Nucleus accumbens (tissue), 56 donors: Measurements from ENCODE around the gene MYZAP.
"Not testable (repeated sequence)": the region's sequence is repeated elsewhere in the genome, so short reads cannot be mapped to it uniquely, and the experiment has no call there.

ENCODE experiments used
- DNase-seq, 56 donors: peaks; one replicate each; lab custom pipeline; 2025; lab: John Stamatoyannopoulos, UW

Gene MYZAP

GRCh38 chr15:57615951-57616496 is 24.3 kb downstream of the MYZAP start:
- DNase-seq: not testable (repeated sequence)

DNA sequence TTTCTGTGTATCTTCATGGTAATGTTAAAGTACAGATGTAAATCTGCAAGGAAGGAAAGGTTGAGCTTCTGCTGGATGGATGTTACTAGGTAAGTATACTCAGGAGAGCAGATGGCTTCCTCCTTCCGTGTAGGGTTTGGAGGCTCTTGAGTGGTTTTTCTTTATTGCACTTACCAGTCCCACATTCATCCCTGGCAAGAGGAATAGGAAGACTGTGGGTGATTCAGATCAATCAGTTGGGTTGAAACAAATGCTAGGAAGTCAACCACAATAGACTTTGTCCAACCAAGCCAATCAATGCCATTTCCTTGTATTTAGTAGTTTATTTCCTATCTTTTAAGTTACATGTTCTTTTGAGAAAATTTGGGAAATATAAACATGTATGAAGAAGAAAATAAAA is 26.6 kb downstream of the MYZAP start:
- DNase-seq: no peak

- no peak for DNase-seq
Measured at GRCh38 chr15:57619746-57620145, 28.0 kb downstream of the MYZAP start.

DNA sequence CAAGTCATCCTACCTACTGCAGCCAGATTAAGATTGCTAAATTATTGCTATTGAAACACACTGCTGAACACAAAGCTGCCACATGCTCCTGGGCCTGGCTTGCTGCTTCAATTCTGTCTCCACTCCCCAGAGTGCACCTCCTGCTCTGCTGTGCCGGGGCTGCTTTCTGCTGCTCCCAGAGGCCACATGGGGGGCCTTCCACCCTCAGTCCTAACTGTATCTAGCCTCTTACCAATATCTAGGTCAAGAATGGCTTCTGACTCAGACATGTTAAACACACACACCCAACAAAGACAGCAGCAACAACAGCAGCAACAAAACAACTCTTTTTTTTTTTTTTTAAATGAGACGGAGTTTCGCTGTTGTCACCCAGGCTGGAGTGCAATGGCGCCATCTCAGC is 33.0 kb downstream of the MYZAP start:
- DNase-seq: no peak

DNA sequence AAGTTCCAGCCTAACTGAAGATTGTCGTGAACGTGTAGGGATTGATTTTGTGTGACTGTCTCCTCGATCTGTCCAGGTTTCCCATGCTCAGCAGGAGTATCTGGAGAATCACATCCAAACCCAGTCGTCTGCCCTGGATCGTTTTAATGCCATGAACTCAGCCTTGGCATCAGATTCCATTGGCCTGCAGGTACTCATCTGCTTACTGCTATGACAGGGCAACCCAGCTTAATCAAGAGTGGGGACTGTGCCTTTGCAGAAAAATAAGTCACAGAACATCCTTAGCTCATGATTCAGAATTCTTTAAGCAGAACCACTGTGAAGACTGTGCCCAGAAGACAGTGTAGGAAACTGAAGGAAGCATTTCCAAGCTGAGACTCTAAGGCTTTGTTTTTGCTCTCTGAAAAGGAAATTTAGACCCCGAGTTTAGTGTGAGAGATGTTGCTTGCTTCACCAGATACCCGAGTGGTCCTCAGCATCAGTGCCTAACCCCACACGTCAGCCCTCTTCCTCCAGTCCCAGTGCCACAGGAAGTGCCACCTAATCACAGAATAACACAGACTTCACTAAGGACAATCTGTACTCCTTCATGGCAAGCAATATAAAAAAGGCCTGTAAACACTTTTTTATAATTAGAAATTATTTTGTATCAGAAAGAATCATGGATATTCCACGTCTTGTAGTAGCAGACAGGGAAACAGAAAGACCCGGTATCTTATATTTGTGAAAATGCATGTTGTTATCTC is 34.2 kb downstream of the MYZAP start:
- DNase-seq: no peak

- no peak for DNase-seq
Measured at GRCh38 chr15:57626713-57627440, 35.2 kb downstream of the MYZAP start.

GRCh38 chr15:57631386-57632110 is 39.8 kb downstream of the MYZAP start:
- no peak for DNase-seq

- no peak for DNase-seq
Measured at GRCh38 chr15:57634290-57634689, 42.6 kb downstream of the MYZAP start.

DNA sequence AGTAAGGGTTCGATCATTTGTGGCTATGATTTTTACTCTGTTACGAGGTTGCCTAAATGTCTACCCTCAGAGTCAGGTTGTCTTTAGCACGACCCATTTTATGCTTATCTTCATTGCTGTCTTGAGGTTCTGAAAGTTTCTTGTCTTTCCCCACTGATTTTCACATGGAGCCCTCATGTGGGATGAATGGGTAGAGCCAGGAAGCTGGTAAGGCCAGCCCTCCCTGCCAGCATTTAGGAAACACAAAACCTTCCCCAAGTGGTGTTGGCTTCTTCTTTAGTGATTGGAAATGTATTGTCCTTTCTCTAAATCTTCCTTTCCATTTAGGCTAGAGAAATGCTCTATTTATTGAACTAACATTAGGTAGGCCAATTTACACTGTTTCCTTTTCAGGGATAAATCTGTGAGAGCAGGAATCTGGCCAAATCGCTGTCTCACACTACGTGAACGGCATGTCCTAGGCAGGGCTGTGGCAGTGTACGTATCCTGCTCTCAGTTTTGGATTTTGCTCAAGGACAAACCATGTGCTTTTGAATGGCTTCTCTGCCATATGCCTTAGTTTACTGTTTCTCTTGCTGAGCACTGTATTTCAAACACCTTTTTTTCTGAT is 43.7 kb downstream of the MYZAP start:
- DNase-seq: peak in 3 of 56 donors; percentile 4 to 8 (median 4)

GRCh38 chr15:57637846-57638245 is 46.1 kb downstream of the MYZAP start:
- no peak for DNase-seq

DNA sequence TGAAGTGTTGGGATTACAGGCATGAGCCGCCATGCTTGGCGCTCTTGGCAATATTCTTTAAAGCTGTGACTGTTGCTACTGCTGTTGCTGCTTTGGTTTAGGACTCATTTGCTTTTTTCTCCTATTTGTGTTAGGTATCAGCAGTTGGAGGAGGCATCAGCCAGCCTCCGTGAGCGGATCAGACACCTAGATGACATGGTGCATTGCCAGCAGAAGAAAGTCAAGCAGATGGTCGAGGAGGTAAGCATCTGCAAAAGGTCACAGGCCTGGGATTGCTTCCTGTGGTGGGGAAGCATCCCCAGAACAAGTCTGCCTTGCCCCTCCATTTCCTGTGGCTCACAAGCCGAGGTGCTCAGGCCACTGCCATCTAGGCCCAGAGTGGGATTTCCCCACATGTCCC is 47.6 kb downstream of the MYZAP start:
- no peak for DNase-seq

- DNase-seq: peak in 19 of 56 donors; percentile 2 to 43 (median 13)
Measured at GRCh38 chr15:57640930-57641682, 49.4 kb downstream of the MYZAP start.

- DNase-seq: no peak
Measured at GRCh38 chr15:57643826-57644225, 52.1 kb downstream of the MYZAP start.

GRCh38 chr15:57646087-57646486 is 54.4 kb downstream of the MYZAP start:
- DNase-seq: no peak

GRCh38 chr15:57647071-57647790 is 55.5 kb downstream of the MYZAP start:
- DNase-seq: no peak

- no peak for DNase-seq
Measured at GRCh38 chr15:57647791-57648130, 56.1 kb downstream of the MYZAP start.

GRCh38 chr15:57649138-57649537 is 57.4 kb downstream of the MYZAP start:
- DNase-seq: no peak

- no peak for DNase-seq
Measured at GRCh38 chr15:57651445-57651844, 59.7 kb downstream of the MYZAP start.

DNA sequence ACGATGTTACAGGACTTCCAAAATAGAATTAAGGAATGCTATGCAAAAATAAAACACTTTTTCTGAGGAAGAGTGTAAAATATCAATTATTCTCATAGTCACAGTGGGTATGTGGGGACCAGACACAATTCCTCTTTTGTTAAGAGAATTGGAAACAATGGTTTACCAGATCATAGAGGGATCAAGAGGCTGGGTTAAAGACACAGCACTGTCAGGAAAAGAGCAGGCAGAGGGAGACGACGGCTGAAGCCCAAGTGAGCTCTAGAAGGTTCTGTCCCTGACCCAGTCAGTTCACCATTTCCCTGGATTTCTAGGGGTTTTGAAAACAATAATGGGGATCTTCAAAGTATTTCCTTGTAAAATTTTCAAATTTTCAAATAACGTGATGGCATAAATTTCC is 60.8 kb downstream of the MYZAP start:
- DNase-seq: peak in 21 of 56 donors; percentile 2 to 50 (median 10)
